ENCODE results near the gene COX4I1. TPM values are rescaled to one million over a fixed set of nuclear protein-coding genes. Genes with fewer than 3 reads are reported as not detected.

COX4I1 gene
- 100 to 1,000 TPM; 326 to 345 TPM for total RNA-seq

- H3K36me3 Mint-ChIP-seq: peaks cover 30% of the 10 kb centered on the region
- peaks cover 44 to 59% of the 10 kb centered on the region in 2 donors for H3K4me1 Mint-ChIP-seq (ENCODE audit: low read depth in 2 of 2)
Observed at GRCh38 chr16:85799497-85800320, at the start of gene COX4I1, which contains the start of gene EMC8. Gene COX4I1 (plus strand): TSS chr16:85799695. CDS start chr16:85801206, 1,511 bp downstream. Gene EMC8 (minus strand): TSS chr16:85799544. CDS start chr16:85799295, 249 bp downstream.

GRCh38 chr16:85749771-85750145 is 49.7 kb upstream of the COX4I1 start:
- Mint-ChIP-seq H3K4me1 (ENCODE audit: low read depth in 2 of 2) (peaks cover 3 to 6% of the 10 kb centered on the region in 2 donors), H3K4me3 (peak overlapping the region; percentile 76), H3K27ac (no peak overlapping the region), H3K36me3 (no peaks in the 10 kb centered on the region), H3K27me3 (peaks cover 7 to 15% of the 10 kb centered on the region in 2 donors), H3K9me3 (no peaks in the 10 kb centered on the region)
- ATAC-seq (no peak), DNase-seq (ENCODE audit: low spot score) (no peak)

More at GRCh38 chr16:85799497-85800320, at the start of gene COX4I1, which contains the start of gene EMC8:
- peak; percentile 96 for DNase-seq (ENCODE audit: low spot score)
- Mint-ChIP-seq H3K9me3 (no peaks in the 10 kb centered on the region), H3K27me3 (no peaks in the 10 kb centered on the region), H3K27ac (peak within 1 kb of the TSS; percentile 78 to 89), H3K4me3 (peak within 1 kb of the TSS; percentile 86)
- ATAC-seq: peak; percentile 96 to 98

- peaks cover 3 to 6% of the 10 kb centered on the region in 2 donors for H3K4me1 Mint-ChIP-seq (ENCODE audit: low read depth in 2 of 2)
- no peaks in the 10 kb centered on the region for H3K36me3 Mint-ChIP-seq
- ATAC-seq (no peak), DNase-seq (ENCODE audit: low spot score) (no peak)
- H3K27ac Mint-ChIP-seq: no peak overlapping the region
- no peaks in the 10 kb centered on the region for H3K9me3 Mint-ChIP-seq
- peaks cover 7 to 15% of the 10 kb centered on the region in 2 donors for H3K27me3 Mint-ChIP-seq
- H3K4me3 Mint-ChIP-seq: peak overlapping the region; percentile 76
Observed at GRCh38 chr16:85750146-85750826, 49.2 kb upstream of the COX4I1 start.

GRCh38 chr16:85750827-85751697 is 48.4 kb upstream of the COX4I1 start, which contains the start of gene C16orf74:
Gene C16orf74 (minus strand): TSS chr16:85751096. CDS start chr16:85735217, 15,879 bp downstream.
- Mint-ChIP-seq H3K4me3 (peak within 1 kb of the TSS; percentile 76), H3K9me3 (no peaks in the 10 kb centered on the region), H3K4me1 (ENCODE audit: low read depth in 2 of 2) (peaks cover 3 to 6% of the 10 kb centered on the region in 2 donors), H3K36me3 (no peaks in the 10 kb centered on the region), H3K27me3 (peaks cover 7 to 15% of the 10 kb centered on the region in 2 donors), H3K27ac (no peak within 1 kb of the TSS)
- DNase-seq (ENCODE audit: low spot score): no peak
- peak; percentile 72 to 85 for ATAC-seq

GRCh38 chr16:85751698-85752501 is 47.6 kb upstream of the COX4I1 start:
- peaks cover 7 to 15% of the 10 kb centered on the region in 2 donors for H3K27me3 Mint-ChIP-seq
- no peak for ATAC-seq
- no peak overlapping the region for H3K27ac Mint-ChIP-seq
- H3K4me3 Mint-ChIP-seq: no peak overlapping the region
- H3K36me3 Mint-ChIP-seq: no peaks in the 10 kb centered on the region
- no peaks in the 10 kb centered on the region for H3K9me3 Mint-ChIP-seq
- H3K4me1 Mint-ChIP-seq (ENCODE audit: low read depth in 2 of 2): peaks cover 4 to 6% of the 10 kb centered on the region in 2 donors
- DNase-seq (ENCODE audit: low spot score): no peak

- no peak overlapping the region for H3K27ac Mint-ChIP-seq
Observed at GRCh38 chr16:85752511-85753420, 46.7 kb upstream of the COX4I1 start.

GRCh38 chr16:85753559-85753958 is 45.9 kb upstream of the COX4I1 start:
- Mint-ChIP-seq H3K4me3 (no peak overlapping the region), H3K36me3 (no peaks in the 10 kb centered on the region), H3K9me3 (no peaks in the 10 kb centered on the region), H3K27ac (no peak overlapping the region), H3K4me1 (ENCODE audit: low read depth in 2 of 2) (peaks cover 6 to 8% of the 10 kb centered on the region in 2 donors), H3K27me3 (peaks cover 8 to 11% of the 10 kb centered on the region in 2 donors)
- ATAC-seq: no peak
- no peak for DNase-seq (ENCODE audit: low spot score)

More at GRCh38 chr16:85752511-85753420, 46.7 kb upstream of the COX4I1 start:
- Mint-ChIP-seq H3K9me3 (no peaks in the 10 kb centered on the region), H3K27me3 (peaks cover 7 to 15% of the 10 kb centered on the region in 2 donors), H3K4me1 (ENCODE audit: low read depth in 2 of 2) (peaks cover 6 to 8% of the 10 kb centered on the region in 2 donors), H3K36me3 (no peaks in the 10 kb centered on the region), H3K4me3 (no peak overlapping the region)
- no peak for DNase-seq (ENCODE audit: low spot score)
- ATAC-seq: no peak

- no peak overlapping the region for H3K4me3 Mint-ChIP-seq
Observed at GRCh38 chr16:85753976-85754375, 45.5 kb upstream of the COX4I1 start.

GRCh38 chr16:85754413-85754812 is 45.1 kb upstream of the COX4I1 start:
- Mint-ChIP-seq H3K27ac (no peak overlapping the region), H3K9me3 (no peaks in the 10 kb centered on the region), H3K4me1 (ENCODE audit: low read depth in 2 of 2) (peaks cover 13 to 14% of the 10 kb centered on the region in 2 donors), H3K27me3 (peaks cover 16 to 17% of the 10 kb centered on the region in 2 donors), H3K4me3 (no peak overlapping the region), H3K36me3 (no peaks in the 10 kb centered on the region)
- DNase-seq (ENCODE audit: low spot score) (no peak), ATAC-seq (no peak)

More at GRCh38 chr16:85753976-85754375, 45.5 kb upstream of the COX4I1 start:
- Mint-ChIP-seq H3K9me3 (no peaks in the 10 kb centered on the region), H3K27me3 (peaks cover 12 to 13% of the 10 kb centered on the region in 2 donors), H3K4me1 (ENCODE audit: low read depth in 2 of 2) (peaks cover 10 to 11% of the 10 kb centered on the region in 2 donors), H3K27ac (no peak overlapping the region), H3K36me3 (no peaks in the 10 kb centered on the region)
- ATAC-seq: no peak
- no peak for DNase-seq (ENCODE audit: low spot score)

GRCh38 chr16:85755929-85756768 is 43.3 kb upstream of the COX4I1 start:
- ATAC-seq (peak in 1 of 2 donors; percentile 34), DNase-seq (ENCODE audit: low spot score) (no peak)
- Mint-ChIP-seq H3K4me1 (ENCODE audit: low read depth in 2 of 2) (peaks cover 8 to 11% of the 10 kb centered on the region in 2 donors), H3K27me3 (peaks cover 17 to 18% of the 10 kb centered on the region in 2 donors), H3K27ac (no peak overlapping the region), H3K9me3 (no peaks in the 10 kb centered on the region), H3K36me3 (no peaks in the 10 kb centered on the region), H3K4me3 (no peak overlapping the region)

GRCh38 chr16:85757341-85757822 is 42.1 kb upstream of the COX4I1 start:
- Mint-ChIP-seq H3K9me3 (no peaks in the 10 kb centered on the region), H3K4me3 (no peak overlapping the region), H3K36me3 (no peaks in the 10 kb centered on the region), H3K27me3 (peaks cover 12 to 18% of the 10 kb centered on the region in 2 donors), H3K27ac (peak overlapping the region in 1 of 2 donors; percentile 17), H3K4me1 (ENCODE audit: low read depth in 2 of 2) (peaks cover 8 to 11% of the 10 kb centered on the region in 2 donors)
- ATAC-seq: no peak
- no peak for DNase-seq (ENCODE audit: low spot score)
